Immature natural killer cell (primary cell): ENCODE results near the gene BCL3. TPM values are rescaled to one million over a fixed set of nuclear protein-coding genes. Genes with fewer than 3 reads are reported as not detected.

Experiments
- DNase-seq, 3 donors: peaks; one replicate each; pipeline ENCODE4 v3.0.0; 2022; ENCODE audit warnings: mixed read lengths in 1 of 3
- H3K27ac Mint-ChIP-seq, 6 donors: one replicate each; pipeline ENCODE4 v1.8.0; 2020; ENCODE audit warnings: mixed read lengths in 6 of 6, mild to moderate bottlenecking in 5 of 6, inconsistent platforms in 4 of 6, moderate library complexity in 3 of 6
- H3K27me3 Mint-ChIP-seq, 3 donors: one replicate each; pipeline ENCODE4 v1.8.0; 2020 to 2021; ENCODE audit warnings: low read depth in 3 of 3, mild to moderate bottlenecking in 3 of 3, mixed read lengths in 3 of 3, moderate library complexity in 3 of 3, inconsistent platforms in 1 of 3
- H3K36me3 Mint-ChIP-seq, 3 donors: one replicate each; pipeline ENCODE4 v1.8.0; 2020; ENCODE audit warnings: mixed read lengths in 3 of 3, inconsistent platforms in 2 of 3, mild to moderate bottlenecking in 2 of 3
- H3K4me1 Mint-ChIP-seq, 2 donors: one replicate each; pipeline ENCODE4 v1.8.0; 2020; ENCODE audit warnings: inconsistent platforms in 2 of 2, mild to moderate bottlenecking in 2 of 2, mixed read lengths in 2 of 2, moderate library complexity in 1 of 2
- H3K4me3 Mint-ChIP-seq, 5 donors: one replicate each; pipeline ENCODE4 v1.8.0; 2020; ENCODE audit warnings: mild to moderate bottlenecking in 5 of 5, mixed read lengths in 5 of 5, inconsistent platforms in 3 of 5, moderate library complexity in 3 of 5
- H3K9me3 Mint-ChIP-seq, 6 donors: one replicate each; pipeline ENCODE4 v1.8.0; 2020; ENCODE audit warnings: mild to moderate bottlenecking in 6 of 6, mixed read lengths in 6 of 6, inconsistent platforms in 4 of 6, moderate library complexity in 3 of 6
- polyA plus RNA-seq, 3 donors: library from polyadenylated mRNA; unstranded; fragments of 300-500 nt; fragmentation: Illumina TruSeq; gene quantifications; one replicate each; pipeline ENCODE4 v1.2.3, GENCODE V29; 2021

Gene BCL3
- polyA plus RNA-seq, 3 donors from 2014 or later = 5.6 to 10.2 (median 10.2) TPM

DNA sequence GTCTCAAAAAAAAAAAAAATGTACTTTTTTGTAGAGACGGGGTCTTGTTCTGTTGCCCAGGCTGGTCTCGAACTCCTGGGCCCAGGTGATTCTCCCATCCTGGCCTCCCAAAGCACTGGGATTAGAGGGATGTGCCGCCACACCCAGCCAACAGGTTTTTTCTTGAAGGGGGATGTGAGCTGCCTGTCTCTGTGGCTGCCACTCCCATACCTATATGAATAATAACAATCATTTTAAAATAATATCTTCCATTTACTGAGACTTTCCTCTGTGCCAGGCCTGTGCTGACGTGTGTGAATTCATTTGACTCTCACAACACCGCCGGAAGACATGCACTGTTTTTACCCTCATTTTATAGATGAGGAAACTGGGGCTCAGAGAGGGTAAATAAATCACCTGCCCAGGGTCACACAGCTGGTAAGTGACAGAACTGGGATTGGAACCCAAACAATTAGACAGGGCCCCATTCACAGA lies 7.2 kb upstream of the BCL3 start:
- no peak for DNase-seq
- H3K9me3 Mint-ChIP-seq = no peaks in the 10 kb centered on the region
- H3K27me3 Mint-ChIP-seq = peaks cover 0 to 5% (median 4%) of the 10 kb centered on the region in 3 donors
- H3K4me1 Mint-ChIP-seq = peaks cover 33 to 40% of the 10 kb centered on the region in 2 donors
- no peak overlapping the region for H3K4me3 Mint-ChIP-seq
- peak overlapping the region in 4 of 6 donors; percentile 10 to 63 (median 48) for H3K27ac Mint-ChIP-seq
- no peaks in the 10 kb centered on the region for H3K36me3 Mint-ChIP-seq

DNA sequence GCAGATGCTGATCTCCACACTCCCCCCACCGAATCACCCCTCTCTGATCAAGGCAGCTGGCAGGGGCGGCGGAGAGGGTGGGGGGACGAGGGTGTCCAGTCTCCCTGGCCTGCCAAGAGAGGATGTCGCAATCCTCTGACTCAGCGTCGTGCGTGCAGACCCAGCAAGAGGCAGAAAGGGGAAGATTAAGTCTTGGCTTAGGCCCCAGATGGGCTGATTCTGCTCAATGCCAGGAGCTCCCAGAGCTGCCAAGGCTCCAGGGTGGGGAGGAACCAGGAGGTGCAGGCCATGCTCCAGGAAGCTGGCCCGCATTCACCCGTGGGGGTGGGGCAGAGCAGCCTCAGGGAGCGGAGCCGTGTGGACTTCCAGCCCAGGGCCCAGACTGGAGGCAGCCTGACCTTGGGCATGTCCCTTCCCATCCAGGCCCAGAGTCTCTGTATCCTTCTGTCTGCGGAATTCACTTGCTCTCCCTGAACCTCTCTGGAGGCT lies 6.6 kb upstream of the BCL3 start:
- peaks cover 33 to 42% of the 10 kb centered on the region in 2 donors for H3K4me1 Mint-ChIP-seq
- no peak for DNase-seq
- H3K27me3 Mint-ChIP-seq = peaks cover 0 to 4% (median 3%) of the 10 kb centered on the region in 3 donors
- H3K4me3 Mint-ChIP-seq = no peak overlapping the region
- H3K36me3 Mint-ChIP-seq = no peaks in the 10 kb centered on the region
- peak overlapping the region in 4 of 6 donors; percentile 10 to 63 (median 55) for H3K27ac Mint-ChIP-seq
- no peaks in the 10 kb centered on the region for H3K9me3 Mint-ChIP-seq

GRCh38 chr19:44742330-44743061 lies 6.0 kb upstream of the BCL3 start:
- H3K4me3 Mint-ChIP-seq = no peak overlapping the region
- no peaks in the 10 kb centered on the region for H3K9me3 Mint-ChIP-seq
- no peak for DNase-seq

DNA sequence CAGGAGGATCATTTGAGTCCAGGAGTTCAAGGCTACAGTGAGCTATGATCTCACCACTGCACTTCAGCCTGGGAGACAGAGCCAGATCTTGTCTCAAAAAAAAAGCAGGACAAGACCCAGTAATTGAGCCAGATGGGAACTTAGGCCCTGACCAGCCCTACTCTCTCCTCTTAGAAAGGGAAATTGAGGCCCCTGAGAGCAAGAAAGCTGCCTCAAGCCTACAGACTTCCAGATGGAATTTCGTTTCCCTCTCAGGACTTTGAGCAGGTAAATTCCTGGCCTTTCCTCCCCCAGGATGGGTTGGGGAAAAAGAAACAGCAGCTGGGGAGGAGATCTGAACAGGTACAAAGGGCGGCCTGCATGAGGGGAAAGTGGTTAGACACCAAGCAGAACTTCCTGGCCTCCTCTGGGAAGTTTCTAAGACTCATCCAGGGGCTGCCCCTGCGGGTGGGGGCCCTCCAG lies 3.6 kb upstream of the BCL3 start:
- H3K4me3 Mint-ChIP-seq = no peak overlapping the region
- no peak for DNase-seq
- H3K27ac Mint-ChIP-seq = peak overlapping the region in 5 of 6 donors; percentile 17 to 79 (median 76)
- H3K36me3 Mint-ChIP-seq = peaks cover 0 to 3% (median 0%) of the 10 kb centered on the region in 3 donors
- peaks cover 36 to 38% of the 10 kb centered on the region in 2 donors for H3K4me1 Mint-ChIP-seq
- H3K9me3 Mint-ChIP-seq = no peaks in the 10 kb centered on the region
- H3K27me3 Mint-ChIP-seq = peaks cover 3 to 13% (median 3%) of the 10 kb centered on the region in 3 donors

More at GRCh38 chr19:44742330-44743061, 6.0 kb upstream of the BCL3 start:
- Mint-ChIP-seq H3K27me3 (peaks cover 0 to 4% (median 4%) of the 10 kb centered on the region in 3 donors), H3K4me1 (peaks cover 33 to 39% of the 10 kb centered on the region in 2 donors), H3K27ac (peak overlapping the region in 4 of 6 donors; percentile 24 to 86 (median 62)), H3K36me3 (no peaks in the 10 kb centered on the region)

DNA sequence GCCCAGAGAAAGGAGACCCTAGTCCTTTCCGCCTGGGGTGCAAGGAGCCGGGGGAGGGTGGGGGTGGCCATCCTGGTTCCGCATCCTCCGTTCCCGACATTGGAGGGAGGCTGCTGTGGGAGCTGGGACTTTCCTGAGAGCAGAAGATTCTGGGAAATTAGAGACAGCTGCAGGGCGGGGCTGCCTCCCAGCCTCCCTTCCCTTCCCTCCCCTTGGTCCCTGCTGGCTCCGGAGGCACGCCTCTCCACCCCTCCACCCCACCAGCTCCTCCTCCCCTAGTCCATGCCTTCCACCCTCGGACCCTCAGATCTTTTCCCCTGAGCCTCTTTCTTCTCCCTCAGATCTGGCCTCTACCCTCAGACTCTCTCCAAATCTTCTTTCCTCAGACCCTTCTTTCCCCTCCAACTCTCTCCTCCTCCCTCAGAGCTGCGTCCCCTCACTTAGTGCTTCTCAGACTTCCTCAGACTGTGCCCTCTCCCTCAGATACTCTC lies 3.1 kb upstream of the BCL3 start:
- no peak for DNase-seq
- Mint-ChIP-seq H3K9me3 (no peaks in the 10 kb centered on the region), H3K4me1 (peaks cover 36 to 38% of the 10 kb centered on the region in 2 donors), H3K4me3 (peak overlapping the region in 2 of 5 donors; percentile 33 to 83), H3K27me3 (peaks cover 3 to 13% (median 3%) of the 10 kb centered on the region in 3 donors), H3K36me3 (peaks cover 0 to 3% (median 0%) of the 10 kb centered on the region in 3 donors), H3K27ac (peak overlapping the region in 5 of 6 donors; percentile 90 to 98 (median 94))

DNA sequence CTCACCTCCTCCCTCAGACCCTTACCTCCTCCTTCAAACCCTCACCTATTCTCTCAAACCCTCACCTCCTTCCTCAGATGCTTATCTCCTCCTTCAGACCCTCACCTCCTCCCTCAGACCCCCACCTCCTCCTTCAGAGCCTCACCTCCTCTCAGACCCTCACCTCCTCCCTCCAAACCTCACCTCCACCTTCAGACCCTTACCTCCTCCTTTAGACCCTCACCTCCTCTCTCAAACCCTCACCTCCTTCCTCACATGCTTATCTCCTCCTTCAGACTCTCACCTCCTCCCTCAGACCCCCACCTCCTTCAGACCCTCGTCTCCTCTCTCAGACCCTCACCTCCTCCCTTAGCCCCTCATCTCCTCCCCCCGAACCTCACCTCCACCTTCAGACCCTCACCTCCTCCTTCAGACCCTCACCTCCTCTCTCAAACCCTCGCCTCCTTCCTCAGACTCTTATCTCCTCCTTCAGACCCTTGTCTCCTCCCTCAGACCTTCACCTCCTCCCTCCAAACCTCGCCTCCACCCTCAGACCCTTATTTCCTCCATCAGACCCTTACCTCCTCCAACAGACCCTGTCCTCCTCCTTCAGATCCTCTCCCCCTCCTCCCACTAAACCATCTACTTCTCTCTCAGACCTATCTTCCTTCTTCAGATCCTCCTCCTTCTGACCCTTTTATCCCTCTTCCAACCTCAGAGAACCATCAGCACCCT lies 2.5 kb upstream of the BCL3 start:
- peak overlapping the region; percentile 46 to 98 (median 93) for H3K27ac Mint-ChIP-seq
- peaks cover 0 to 4% (median 3%) of the 10 kb centered on the region in 3 donors for H3K36me3 Mint-ChIP-seq
- H3K9me3 Mint-ChIP-seq = no peaks in the 10 kb centered on the region
- H3K27me3 Mint-ChIP-seq = peaks cover 3 to 19% (median 7%) of the 10 kb centered on the region in 3 donors
- peaks cover 41 to 44% of the 10 kb centered on the region in 2 donors for H3K4me1 Mint-ChIP-seq
- DNase-seq = no peak
- H3K4me3 Mint-ChIP-seq = peak overlapping the region; percentile 56 to 83 (median 62)

DNA sequence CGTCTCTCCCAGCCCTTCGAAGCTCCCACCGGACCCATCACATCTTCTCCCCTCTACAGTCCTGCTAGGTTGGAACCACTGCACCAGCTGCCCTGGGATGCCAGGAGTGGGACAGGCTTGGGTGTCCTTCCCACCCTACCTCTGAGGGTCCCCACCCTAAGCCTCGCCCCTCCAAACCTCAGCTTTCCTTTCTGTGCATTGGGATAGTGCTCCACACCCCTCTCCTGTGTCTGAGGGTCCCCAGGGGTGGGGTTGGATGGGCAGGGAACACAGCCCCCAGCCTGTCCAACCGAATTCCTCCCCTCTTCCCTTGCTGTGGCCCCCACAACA lies 1.9 kb upstream of the BCL3 start:
- peaks cover 46 to 47% of the 10 kb centered on the region in 2 donors for H3K4me1 Mint-ChIP-seq
- H3K36me3 Mint-ChIP-seq = peaks cover 0 to 7% (median 3%) of the 10 kb centered on the region in 3 donors
- peak overlapping the region; percentile 58 to 93 (median 70) for H3K4me3 Mint-ChIP-seq

DNA sequence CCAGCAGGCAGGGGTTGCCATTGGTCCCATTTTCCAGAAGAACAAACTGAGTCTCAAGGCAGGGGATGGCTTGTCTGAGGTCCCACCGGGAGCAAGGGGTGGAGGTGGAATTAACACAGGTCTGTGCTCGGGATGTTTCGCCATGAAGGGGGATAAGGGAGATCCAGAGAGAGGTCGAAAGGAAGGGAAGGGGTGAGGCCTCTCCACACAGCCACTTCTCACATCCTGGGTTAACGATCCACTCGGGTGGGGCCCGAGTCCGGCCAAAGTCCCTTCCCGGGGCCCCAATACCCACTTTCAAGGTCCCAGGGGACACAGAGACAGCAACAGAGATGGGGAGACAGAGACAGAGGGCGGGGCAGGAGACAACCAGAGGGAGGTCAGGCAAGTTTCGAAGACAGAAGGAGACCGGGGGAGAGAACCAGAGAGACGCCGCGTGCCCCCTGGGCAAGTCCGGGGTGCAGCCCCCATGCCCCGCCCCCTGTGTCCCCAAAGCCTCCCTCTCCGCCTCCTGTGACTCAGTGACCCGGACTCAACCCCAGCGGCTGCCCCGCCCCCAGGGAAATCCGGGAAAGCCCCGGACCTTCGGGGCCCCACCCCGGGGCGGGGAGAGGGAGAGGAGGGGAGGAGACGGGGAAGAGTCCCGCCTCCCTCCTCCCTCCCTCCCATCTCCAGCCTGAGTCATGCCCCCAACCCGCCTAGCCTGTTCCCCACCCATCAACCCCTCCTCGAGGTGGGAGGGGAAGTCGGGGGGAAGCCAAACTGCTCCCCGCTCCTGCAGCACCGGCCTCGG lies 1.4 kb upstream of the BCL3 start:
- peaks cover 7 to 24% (median 8%) of the 10 kb centered on the region in 3 donors for H3K27me3 Mint-ChIP-seq
- no peaks in the 10 kb centered on the region for H3K9me3 Mint-ChIP-seq
- peaks cover 51 to 52% of the 10 kb centered on the region in 2 donors for H3K4me1 Mint-ChIP-seq
- H3K4me3 Mint-ChIP-seq = peak overlapping the region; percentile 86 to 96 (median 88)
- peak; percentile 76 to 80 (median 78) for DNase-seq
- peak overlapping the region; percentile 79 to 98 (median 96) for H3K27ac Mint-ChIP-seq
- peaks cover 0 to 11% (median 6%) of the 10 kb centered on the region in 3 donors for H3K36me3 Mint-ChIP-seq

More for the DNA sequence above, 1.9 kb upstream of the BCL3 start:
- Mint-ChIP-seq H3K27ac (peak overlapping the region; percentile 76 to 98 (median 95)), H3K27me3 (peaks cover 5 to 21% (median 8%) of the 10 kb centered on the region in 3 donors), H3K9me3 (no peaks in the 10 kb centered on the region)
- no peak for DNase-seq

DNA sequence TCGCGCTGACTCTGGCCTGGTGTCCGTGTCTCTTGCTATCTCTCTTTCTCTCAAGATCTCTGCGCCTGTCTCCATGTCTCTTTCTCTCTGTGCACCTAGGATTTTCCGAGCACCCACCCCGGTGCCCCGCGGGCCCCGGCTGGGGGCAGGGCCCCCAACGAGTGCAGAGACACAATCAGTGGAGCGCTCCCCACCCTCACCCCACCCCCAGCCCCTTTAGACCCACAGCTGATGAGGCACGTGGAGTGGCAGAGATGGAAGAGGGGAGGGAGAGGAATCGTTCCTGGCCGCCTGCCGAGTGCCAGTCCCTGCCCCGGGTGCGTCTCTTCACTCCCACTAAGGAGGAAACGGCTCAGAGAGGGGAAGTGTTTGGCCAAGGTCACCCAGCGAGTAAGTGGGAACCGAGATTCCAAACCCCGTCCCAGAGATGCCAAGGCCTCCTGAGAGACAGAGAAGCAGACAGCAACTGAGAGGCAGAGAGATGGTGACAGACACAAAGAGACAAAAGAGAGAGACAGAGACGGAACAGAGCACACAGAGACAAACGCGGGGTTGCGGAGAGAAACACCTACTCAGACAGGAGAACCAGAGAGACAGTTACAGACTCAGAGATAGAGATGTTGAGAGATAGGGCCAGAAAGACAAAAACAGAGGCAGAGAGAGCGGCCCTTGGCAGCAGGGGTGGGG lies 626 bp upstream of the BCL3 start:
- peaks cover 8 to 30% (median 9%) of the 10 kb centered on the region in 3 donors for H3K27me3 Mint-ChIP-seq
- no peaks in the 10 kb centered on the region for H3K9me3 Mint-ChIP-seq
- DNase-seq = no peak

DNA sequence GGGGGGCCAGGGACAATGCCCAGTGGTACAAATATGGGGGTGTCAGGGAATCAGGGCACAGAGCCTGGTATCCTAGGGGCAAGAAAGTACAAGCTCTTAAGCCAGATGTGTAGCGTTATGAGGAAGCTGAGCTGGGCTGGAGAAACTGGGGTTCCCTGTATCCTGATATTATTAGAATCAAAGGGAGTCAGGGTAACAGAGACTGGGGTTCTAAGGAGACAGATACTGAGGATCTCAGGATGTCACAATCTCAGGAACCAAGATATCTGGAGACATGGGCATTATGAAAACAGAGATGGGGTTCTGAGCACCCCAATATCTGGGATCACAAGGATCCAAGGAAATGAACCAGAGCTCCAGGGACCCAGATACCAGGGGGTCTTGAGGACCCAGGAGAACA lies 784 bp downstream of the BCL3 start:
- no peak for DNase-seq
- Mint-ChIP-seq H3K4me3 (peak overlapping the region; percentile 84 to 89 (median 85)), H3K9me3 (no peaks in the 10 kb centered on the region), H3K4me1 (peaks cover 63 to 71% of the 10 kb centered on the region in 2 donors), H3K27ac (peak overlapping the region; percentile 78 to 97 (median 94)), H3K27me3 (peaks cover 19 to 41% (median 20%) of the 10 kb centered on the region in 3 donors), H3K36me3 (peaks cover 4 to 17% (median 12%) of the 10 kb centered on the region in 3 donors)

More for the DNA sequence above, 626 bp upstream of the BCL3 start:
- Mint-ChIP-seq H3K4me3 (peak overlapping the region; percentile 86 to 96 (median 88)), H3K27ac (peak overlapping the region; percentile 94 to 98 (median 96)), H3K36me3 (peaks cover 4 to 17% (median 12%) of the 10 kb centered on the region in 3 donors), H3K4me1 (peaks cover 54 to 59% of the 10 kb centered on the region in 2 donors)

DNA sequence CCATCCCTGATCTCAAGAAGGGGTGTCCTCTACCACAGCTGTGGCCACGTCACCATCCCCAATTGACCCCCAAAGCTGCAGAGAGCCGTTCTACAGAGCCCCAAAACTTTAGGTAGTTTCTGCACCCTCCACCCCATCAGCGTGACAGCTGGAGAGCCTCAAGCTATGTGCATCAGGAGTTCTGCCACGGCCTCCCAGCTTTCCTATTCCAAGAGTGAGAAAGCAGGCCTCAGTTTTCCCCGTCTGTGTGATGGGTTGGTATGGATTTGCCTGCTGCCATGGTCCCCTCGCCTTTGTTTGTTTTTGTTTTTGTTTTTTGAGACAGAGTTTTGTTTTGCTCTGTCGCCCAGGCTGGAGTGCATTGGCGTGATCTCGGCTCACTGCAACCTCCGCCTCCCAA lies 1.5 kb downstream of the BCL3 start:
- no peak for DNase-seq
- H3K4me3 Mint-ChIP-seq = peak overlapping the region; percentile 84 to 89 (median 85)
- H3K27ac Mint-ChIP-seq = peak overlapping the region in 5 of 6 donors; percentile 89 to 97 (median 95)
- peaks cover 4 to 17% (median 12%) of the 10 kb centered on the region in 3 donors for H3K36me3 Mint-ChIP-seq
- H3K9me3 Mint-ChIP-seq = no peaks in the 10 kb centered on the region
- H3K4me1 Mint-ChIP-seq = peaks cover 68 to 77% of the 10 kb centered on the region in 2 donors
- peaks cover 20 to 44% (median 23%) of the 10 kb centered on the region in 3 donors for H3K27me3 Mint-ChIP-seq

- Mint-ChIP-seq H3K4me1 (peaks cover 71 to 77% of the 10 kb centered on the region in 2 donors), H3K27ac (peak overlapping the region; percentile 94 to 97 (median 96)), H3K4me3 (peak overlapping the region; percentile 90 to 95 (median 92)), H3K9me3 (no peaks in the 10 kb centered on the region), H3K27me3 (peaks cover 20 to 44% (median 23%) of the 10 kb centered on the region in 3 donors), H3K36me3 (peaks cover 4 to 17% (median 12%) of the 10 kb centered on the region in 3 donors)
- DNase-seq = no peak
Measured at GRCh38 chr19:44752123-44752815, 3.8 kb downstream of the BCL3 start.
